ENCODE measurements around the gene CDCP2.

Gene CDCP2

GRCh38 chr1:54086754-54087153 is 66.0 kb downstream of the CDCP2 start:
- H3K27ac ChIP-seq (ENCODE audit: low read depth, low read length) = no peak overlapping the region
- no peaks in the 10 kb centered on the region for H3K79me2 ChIP-seq (ENCODE audit: control insufficient read depth, insufficient read depth, low read length, unreplicated experiment)
- no peak overlapping the region for H3K4me3 ChIP-seq (ENCODE audit: low read depth, low read length)
- H3K36me3 ChIP-seq (ENCODE audit: insufficient read depth, low read length) = no peaks in the 10 kb centered on the region
- H3K4me1 ChIP-seq (ENCODE audit: control insufficient read depth, insufficient read depth, low read length, unreplicated experiment) = no peaks in the 10 kb centered on the region
- no peaks in the 10 kb centered on the region for H3K27me3 ChIP-seq (ENCODE audit: insufficient read depth, low read length)
- H2AFZ ChIP-seq (ENCODE audit: low read length, unreplicated experiment) = no peak overlapping the region

- no peaks in the 10 kb centered on the region for H3K27me3 ChIP-seq (ENCODE audit: insufficient read depth, low read length)
- H3K4me3 ChIP-seq (ENCODE audit: low read depth, low read length) = no peak overlapping the region
- no peaks in the 10 kb centered on the region for H3K79me2 ChIP-seq (ENCODE audit: control insufficient read depth, insufficient read depth, low read length, unreplicated experiment)
Observed at GRCh38 chr1:54084794-54085193, 68.0 kb downstream of the CDCP2 start.

More at GRCh38 chr1:54084794-54085193, 68.0 kb downstream of the CDCP2 start:
- H3K4me1 ChIP-seq (ENCODE audit: control insufficient read depth, insufficient read depth, low read length, unreplicated experiment) = no peaks in the 10 kb centered on the region
- no peaks in the 10 kb centered on the region for H3K36me3 ChIP-seq (ENCODE audit: insufficient read depth, low read length)
- no peak overlapping the region for H3K27ac ChIP-seq (ENCODE audit: low read depth, low read length)
- no peak overlapping the region for H2AFZ ChIP-seq (ENCODE audit: low read length, unreplicated experiment)
